AG08396 (cell line): ENCODE data around the gene CAMK2N1.

Experiments
- DNase-seq: peaks from one replicate; pipeline ENCODE4 v3.0.0; 2012; ENCODE audit warnings: low spot score, mixed read lengths

The CAMK2N1 gene

GRCh38 chr1:20443703-20444586 is 42.1 kb downstream of the CAMK2N1 start:
- DNase-seq: no peak

- peak; percentile 36 for DNase-seq
Observed at GRCh38 chr1:20442920-20443625, 42.9 kb downstream of the CAMK2N1 start.

- peak; percentile 75 for DNase-seq
Observed at GRCh38 chr1:20440785-20441200, 45.2 kb downstream of the CAMK2N1 start.

- DNase-seq: peak; percentile 54
Observed at GRCh38 chr1:20439282-20439681, 46.7 kb downstream of the CAMK2N1 start.

- DNase-seq: no peak
Observed at GRCh38 chr1:20437640-20438039, 48.4 kb downstream of the CAMK2N1 start.

- DNase-seq: no peak
Observed at GRCh38 chr1:20432891-20433290, 53.1 kb downstream of the CAMK2N1 start.
